PC-9 (cell line): ENCODE results near the gene CDK18. TPM values are rescaled to one million over a fixed set of nuclear protein-coding genes. Genes with fewer than 3 reads are reported as not detected.

Source experiments
- BruUV-seq: library from RNA; stranded (reverse); fragments of 400-500 nt; replicated peaks from 2 replicates; lab custom pipeline; 2021; lab: Mats Ljungman, UMichigan
- CTCF ChIA-PET: fragments of 300-600 bp; sonication (Branson Sonifier 250); formaldehyde crosslinking; loops from one replicate; lab custom pipeline; 2022; ENCODE audit warnings: antibody characterized with exemption; lab: Charles Lee
- POLR2A ChIA-PET: fragments of 300-600 bp; sonication (Branson Sonifier 250); formaldehyde crosslinking; loops from one replicate; lab custom pipeline; 2022; ENCODE audit warnings: antibody characterized with exemption; ENCODE audit not compliant: unreplicated experiment; lab: Charles Lee
- DNase-seq, 2 experiments: peaks; one replicate each; pipeline versions ENCODE4 v3.0.0 to v3.0.0-alpha.2; 2015 to 2022; ENCODE audit warnings: mixed read lengths in 1 of 2
- H2AFZ ChIP-seq: fragments of 200-600 bp; sonication (generic); 2 replicates; pipeline ENCODE4 v1.8.1; 2017; ENCODE audit warnings: antibody characterized with exemption
- H3F3A ChIP-seq: fragments of 200-600 bp; sonication (generic); 2 replicates; pipeline ENCODE4 v1.8.1; 2017; ENCODE audit warnings: antibody characterized with exemption, mild to moderate bottlenecking, low read depth; ENCODE audit not compliant: insufficient read depth
- H3K27ac ChIP-seq: fragments of 200-600 bp; sonication (generic); 2 replicates; pipeline ENCODE4 v1.6.1; 2016; ENCODE audit warnings: mixed run types
- H3K27me3 ChIP-seq: fragments of 200-600 bp; sonication (generic); 2 replicates; pipeline ENCODE4 v1.6.1; 2016; ENCODE audit warnings: low read depth, mixed run types; ENCODE audit not compliant: insufficient read depth
- H3K36me3 ChIP-seq: fragments of 200-600 bp; sonication (generic); 2 replicates; pipeline ENCODE4 v1.6.1; 2016; ENCODE audit warnings: low read depth, mixed run types
- H3K4me1 ChIP-seq: fragments of 200-600 bp; sonication (generic); replicated peaks from 2 replicates; pipeline ENCODE4 v1.6.1; 2016; ENCODE audit warnings: mixed run types; ENCODE audit not compliant: insufficient read depth
- H3K4me2 ChIP-seq: fragments of 200-600 bp; sonication (generic); 2 replicates; pipeline ENCODE4 v1.6.1; 2017; ENCODE audit warnings: mixed run types
- H3K4me3 ChIP-seq: fragments of 200-600 bp; sonication (generic); 2 replicates; pipeline ENCODE4 v1.6.1; 2016; ENCODE audit warnings: mixed run types
- H3K79me2 ChIP-seq: fragments of 200-600 bp; sonication (generic); 2 replicates; pipeline ENCODE4 v1.6.1; 2017; ENCODE audit warnings: low read depth, mixed run types
- H3K9me2 ChIP-seq: fragments of 200-600 bp; sonication (generic); 2 replicates; pipeline ENCODE4 v1.8.1; 2017; ENCODE audit warnings: mild to moderate bottlenecking; ENCODE audit not compliant: insufficient read depth
- H3K9me3 ChIP-seq: fragments of 200-600 bp; sonication (generic); 2 replicates; pipeline ENCODE4 v1.8.1; 2016; ENCODE audit warnings: low read depth; ENCODE audit not compliant: insufficient read depth
- H4K20me1 ChIP-seq: fragments of 200-600 bp; sonication (generic); 2 replicates; pipeline ENCODE4 v1.8.1; 2017; ENCODE audit not compliant: insufficient read depth
- EZH2 ChIP-seq: fragments of 200-600 bp; sonication (generic); IDR thresholded peaks from 2 replicates; pipeline ENCODE4 v1.8.0; 2017; ENCODE audit warnings: antibody characterized with exemption, low read depth
- intact Hi-C: fragments of 100-400 bp; cut with micrococcal nuclease; formaldehyde crosslinking; loops from one replicate; pipeline ENCODE4 v1.10.0; 2022; ENCODE audit not compliant: unreplicated experiment
- total RNA-seq: library from RNA; stranded (reverse); gene quantifications from 2 replicates; pipeline ENCODE4 v1.2.3, GENCODE V29; 2021
- TF ChIP-seq, protein P1 (sequence below): fragments of 200-600 bp; sonication (generic); conservative IDR thresholded peaks from 2 replicates; pipeline ENCODE4 v1.6.1; 2017; ENCODE audit warnings: mixed run types, antibody characterized with exemption, mild to moderate bottlenecking, moderate library complexity

The CDK18 gene
- total RNA-seq, 1 experiment from 2014 or later: 35.3 TPM

DNA sequence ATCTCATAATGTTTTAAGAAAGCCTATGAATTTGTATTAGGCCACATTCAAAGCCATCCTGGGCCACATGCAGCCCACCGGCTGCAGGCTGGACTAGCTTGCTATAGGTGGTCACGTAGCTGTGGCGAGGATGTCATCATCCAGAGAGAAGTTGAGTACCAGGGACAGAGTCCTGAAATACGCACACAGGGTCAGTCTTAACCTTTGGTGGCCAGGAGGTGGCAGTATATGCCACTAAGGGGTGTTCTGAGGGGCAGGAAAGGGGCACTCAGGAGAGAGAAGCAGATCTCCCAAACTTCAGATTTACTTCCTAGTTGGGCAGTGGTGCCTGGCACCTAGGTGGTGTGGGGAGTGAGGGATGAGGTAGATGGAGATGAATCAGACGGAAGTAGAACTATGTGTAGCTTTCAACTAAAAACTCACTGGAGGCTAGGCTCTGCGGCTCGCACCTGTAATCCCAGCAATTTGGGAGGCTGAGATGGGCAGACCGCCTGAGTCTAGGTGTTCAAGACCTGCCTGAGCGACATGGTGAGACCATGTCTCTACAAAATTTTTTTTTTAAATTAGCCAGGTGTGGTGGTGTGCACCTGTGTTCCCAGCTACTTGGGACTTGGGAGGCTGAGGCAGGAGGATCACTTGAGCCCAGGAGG is 16.3 kb upstream of the CDK18 start:
- Histone ChIP-seq H4K20me1 (no peaks in the 10 kb centered on the region), H3K9me2 (no peaks in the 10 kb centered on the region), H3F3A (no peaks in the 10 kb centered on the region), H3K4me3 (no peak overlapping the region), H2AFZ (no peak overlapping the region), H3K27me3 (no peaks in the 10 kb centered on the region), H3K4me2 (no peak overlapping the region), H3K79me2 (no peaks in the 10 kb centered on the region), H3K9me3 (no peaks in the 10 kb centered on the region), H3K27ac (no peak overlapping the region), H3K4me1 (peaks cover 15% of the 10 kb centered on the region), H3K36me3 (no peaks in the 10 kb centered on the region)
- CTCF ChIA-PET: interaction anchor here (0.5 to 3.6 kb wide), 11 partner anchors 10 to 215 kb away, joined by 3 to 22 read pairs (median 3); no protein-coding TSS in a partner anchor
- POLR2A ChIA-PET: no interaction called here
- no TSS peak for BruUV-seq
- peak; percentile 48 to 62 for DNase-seq
- intact Hi-C loops: loop anchor here (1.0 to 2.0 kb wide), 2 partner anchors 36 to 169 kb away; no protein-coding TSS in a partner anchor
- no peak for TF ChIP-seq EZH2
- TF ChIP-seq, protein P1, sequence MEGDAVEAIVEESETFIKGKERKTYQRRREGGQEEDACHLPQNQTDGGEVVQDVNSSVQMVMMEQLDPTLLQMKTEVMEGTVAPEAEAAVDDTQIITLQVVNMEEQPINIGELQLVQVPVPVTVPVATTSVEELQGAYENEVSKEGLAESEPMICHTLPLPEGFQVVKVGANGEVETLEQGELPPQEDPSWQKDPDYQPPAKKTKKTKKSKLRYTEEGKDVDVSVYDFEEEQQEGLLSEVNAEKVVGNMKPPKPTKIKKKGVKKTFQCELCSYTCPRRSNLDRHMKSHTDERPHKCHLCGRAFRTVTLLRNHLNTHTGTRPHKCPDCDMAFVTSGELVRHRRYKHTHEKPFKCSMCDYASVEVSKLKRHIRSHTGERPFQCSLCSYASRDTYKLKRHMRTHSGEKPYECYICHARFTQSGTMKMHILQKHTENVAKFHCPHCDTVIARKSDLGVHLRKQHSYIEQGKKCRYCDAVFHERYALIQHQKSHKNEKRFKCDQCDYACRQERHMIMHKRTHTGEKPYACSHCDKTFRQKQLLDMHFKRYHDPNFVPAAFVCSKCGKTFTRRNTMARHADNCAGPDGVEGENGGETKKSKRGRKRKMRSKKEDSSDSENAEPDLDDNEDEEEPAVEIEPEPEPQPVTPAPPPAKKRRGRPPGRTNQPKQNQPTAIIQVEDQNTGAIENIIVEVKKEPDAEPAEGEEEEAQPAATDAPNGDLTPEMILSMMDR: peak; percentile 90

DNA sequence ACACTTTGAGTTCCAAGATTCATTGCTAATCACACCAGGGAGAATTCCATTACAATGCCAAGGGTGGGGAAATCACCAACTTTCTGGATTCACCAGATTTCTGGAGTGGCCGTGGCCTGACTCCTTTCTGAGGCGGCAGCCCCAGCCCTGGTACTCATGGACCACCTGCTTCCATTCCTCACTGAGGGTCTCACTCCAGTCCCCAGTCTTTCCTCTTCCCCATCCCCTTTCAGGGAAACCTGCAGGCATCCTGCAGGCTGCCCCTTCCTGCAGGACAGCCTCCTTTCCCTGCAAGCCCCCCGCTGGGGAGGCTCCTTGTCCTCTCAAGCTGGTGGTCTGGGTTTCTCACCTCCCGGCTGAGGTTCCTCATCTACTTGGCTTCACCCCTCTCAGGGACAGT is 12.7 kb upstream of the CDK18 start:
- peaks cover 3% of the 10 kb centered on the region; the same call in 1 of the 2 replicates for H3F3A ChIP-seq
- H3K79me2 ChIP-seq: no peaks in the 10 kb centered on the region
- H4K20me1 ChIP-seq: no peaks in the 10 kb centered on the region
- H3K27ac ChIP-seq: no peak overlapping the region
- no TSS peak for BruUV-seq
- no peak overlapping the region for H3K4me3 ChIP-seq
- H3K27me3 ChIP-seq: no peaks in the 10 kb centered on the region
- ChIA-PET CTCF (interaction anchor here (0.6 to 0.7 kb wide), 3 partner anchors 34 to 1223 kb away, joined by 3 to 4 read pairs (median 3); no protein-coding TSS in a partner anchor), POLR2A (no interaction called here)
- no peak overlapping the region for H2AFZ ChIP-seq
- TF ChIP-seq EZH2: no peak
- TF ChIP-seq, protein P1: no peak
- intact Hi-C loops: loop anchor here (2.0 kb wide), 1 partner anchor 25 kb away; no protein-coding TSS in a partner anchor
- H3K9me2 ChIP-seq: no peaks in the 10 kb centered on the region
- H3K9me3 ChIP-seq: no peaks in the 10 kb centered on the region
- no peak for DNase-seq
- no peak overlapping the region for H3K4me2 ChIP-seq
- no peaks in the 10 kb centered on the region for H3K36me3 ChIP-seq
- peaks cover 20% of the 10 kb centered on the region for H3K4me1 ChIP-seq

DNA sequence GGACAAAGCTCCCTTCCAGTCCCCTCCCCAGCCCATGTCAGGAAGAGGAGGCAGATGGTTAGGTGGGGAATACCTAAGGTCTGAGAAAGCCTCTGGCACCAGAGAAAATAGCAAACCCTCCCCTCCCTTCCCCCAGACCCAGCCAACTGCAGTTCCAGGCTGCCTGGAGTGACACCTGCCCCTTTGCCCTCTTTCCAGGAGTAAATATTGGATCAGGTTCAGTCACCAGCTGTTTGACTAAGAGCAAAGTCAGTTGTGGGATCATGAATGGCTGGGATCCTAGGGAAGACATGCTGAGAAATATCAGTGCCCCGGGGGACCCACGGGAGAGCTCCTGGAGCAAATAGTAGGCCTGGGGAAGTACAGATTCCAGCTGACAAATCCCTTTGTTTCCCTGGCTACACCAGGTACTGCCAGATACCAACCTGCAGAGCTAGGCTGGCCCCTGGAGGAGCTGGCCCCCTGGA is 12.2 kb upstream of the CDK18 start:
- POLR2A ChIA-PET: no interaction called here
- no peaks in the 10 kb centered on the region for H4K20me1 ChIP-seq
- H2AFZ ChIP-seq: no peak overlapping the region
- no peak overlapping the region for H3K4me3 ChIP-seq
- TF ChIP-seq EZH2: no peak
- TF ChIP-seq, protein P1: no peak
- no peak for DNase-seq
- no peaks in the 10 kb centered on the region for H3K79me2 ChIP-seq
- H3F3A ChIP-seq: peaks cover 3% of the 10 kb centered on the region; the same call in 1 of the 2 replicates
- no TSS peak for BruUV-seq
- no peaks in the 10 kb centered on the region for H3K9me3 ChIP-seq
- no peaks in the 10 kb centered on the region for H3K27me3 ChIP-seq
- intact Hi-C loops: loop anchor here (2.0 kb wide), 1 partner anchor 25 kb away; no protein-coding TSS in a partner anchor
- H3K9me2 ChIP-seq: no peaks in the 10 kb centered on the region
- H3K36me3 ChIP-seq: no peaks in the 10 kb centered on the region
- peak overlapping the region; percentile 48 for H3K4me2 ChIP-seq
- CTCF ChIA-PET: interaction anchor here (0.6 to 0.7 kb wide), 2 partner anchors 33 to 1222 kb away, joined by 3 read pairs; no protein-coding TSS in a partner anchor
- H3K27ac ChIP-seq: no peak overlapping the region
- H3K4me1 ChIP-seq: peaks cover 20% of the 10 kb centered on the region
